GM12891 (cell line): ENCODE measurements around the gene NPR1.
A peak's percentile ranks its signal among the peaks of the same experiment; 100 is the strongest.

Source experiments
- DNase-seq: peaks from one replicate; pipeline ENCODE4 v3.0.0; 2011; ENCODE audit warnings: low spot score; ENCODE audit not compliant: insufficient read length
- FAIRE-seq: peaks from 2 replicates; lab custom pipeline; 2011; peaks lifted over from hg19 to GRCh38; lab: Jason Lieb, UNC
- PAX5 ChIP-seq: IDR thresholded peaks from 2 replicates; pipeline ENCODE4 v1.6.1; 2011; ENCODE audit warnings: low read length, moderate library complexity, mild to moderate bottlenecking; ENCODE audit not compliant: insufficient read depth, severe bottlenecking
- POLR2A ChIP-seq: IDR thresholded peaks from 2 replicates; pipeline ENCODE4 v1.6.1; 2011; ENCODE audit warnings: low read depth, low read length, control low read depth
- POLR2AphosphoS5 ChIP-seq: IDR thresholded peaks from 2 replicates; pipeline ENCODE4 v1.6.1; 2011; ENCODE audit warnings: low read depth, low read length, control low read depth
- POU2F2 ChIP-seq: IDR thresholded peaks from 2 replicates; pipeline ENCODE4 v1.6.1; 2011; ENCODE audit warnings: low read depth, mild to moderate bottlenecking, control low read depth, low read length, moderate library complexity
- SPI1 ChIP-seq: IDR thresholded peaks from 2 replicates; pipeline ENCODE4 v1.6.1; 2011; ENCODE audit warnings: low read depth, low read length, control low read depth
- TAF1 ChIP-seq: IDR thresholded peaks from 2 replicates; pipeline ENCODE4 v1.6.1; 2011; ENCODE audit warnings: low read depth, low read length, control low read depth

NPR1 gene

DNA sequence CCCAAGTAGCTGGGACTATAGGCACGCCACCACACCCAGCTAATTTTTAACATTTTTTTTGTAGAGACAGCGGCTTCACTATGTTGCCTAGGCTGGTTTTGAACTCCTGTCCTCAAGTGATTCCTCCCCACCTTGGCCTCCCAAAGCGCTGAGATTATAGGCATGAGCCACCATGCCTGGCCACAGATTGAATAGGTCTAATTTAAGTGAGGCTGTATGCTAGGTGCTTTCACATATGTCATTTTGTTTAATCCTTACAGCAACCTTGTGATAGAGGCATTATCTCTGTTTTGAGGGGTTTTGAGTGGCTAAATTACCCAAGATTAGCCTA lies 56.6 kb downstream of the NPR1 start:
- no peak for DNase-seq
- FAIRE-seq = no peak
- no peak for TF ChIP-seq POLR2A

DNA sequence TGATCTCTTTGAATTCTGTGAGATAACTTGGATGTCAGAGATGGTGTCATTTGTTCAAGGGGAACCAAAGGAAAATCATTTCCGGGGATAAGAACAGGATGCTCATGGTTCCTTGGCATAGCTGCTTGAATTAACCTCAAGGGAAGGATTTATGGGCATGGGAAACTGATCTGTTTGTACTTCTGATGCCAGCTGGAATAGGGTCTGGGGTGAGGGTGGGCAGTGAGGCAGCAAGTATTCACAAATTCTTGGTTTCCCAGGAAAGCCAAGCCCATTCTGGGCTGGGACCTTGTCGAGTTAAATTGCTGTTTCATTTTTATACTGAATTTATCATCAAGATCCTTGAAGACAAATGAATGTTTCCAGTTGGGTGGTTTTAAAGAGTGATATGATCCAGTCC lies 63.5 kb downstream of the NPR1 start:
- TF ChIP-seq SPI1 (no peak), POLR2A (no peak), TAF1 (no peak), POLR2AphosphoS5 (no peak), PAX5 (no peak), POU2F2 (no peak)
- FAIRE-seq (no peak), DNase-seq (no peak)

GRCh38 chr1:153742411-153743142 lies 64.1 kb downstream of the NPR1 start:
- no peak for TF ChIP-seq POLR2A
- TF ChIP-seq POLR2AphosphoS5 = no peak
- TF ChIP-seq SPI1 = peak; percentile 58
- no peak for TF ChIP-seq PAX5
- TF ChIP-seq TAF1 = no peak
- DNase-seq = no peak
- peak; percentile 87 for FAIRE-seq
